Transverse colon (tissue), 4 donors: ENCODE measurements around the gene BHLHE41.

Experiments used
- POLR2AphosphoS5 ChIP-seq, 3 donors: sonication (generic); formaldehyde crosslinking; IDR thresholded peaks; one replicate each; pipeline ENCODE4 v1.6.1; 2016; ENCODE audit warnings: antibody characterized with exemption in 3 of 3
- TF ChIP-seq, protein P1 (sequence below), 5 experiments: fragments of 200-600 bp in 3 of 5; fragments of 450-650 bp in 2 of 5; sonication (generic) in 3 of 5; IDR thresholded peaks; 1 replicate in 2 of 5; 2 replicates in 3 of 5; pipeline ENCODE4 v1.5.1; 2016 to 2017; ENCODE audit warnings: antibody characterized with exemption in 5 of 5, inconsistent platforms in 3 of 5, mild to moderate bottlenecking in 2 of 5, moderate library complexity in 1 of 5

DNA sequence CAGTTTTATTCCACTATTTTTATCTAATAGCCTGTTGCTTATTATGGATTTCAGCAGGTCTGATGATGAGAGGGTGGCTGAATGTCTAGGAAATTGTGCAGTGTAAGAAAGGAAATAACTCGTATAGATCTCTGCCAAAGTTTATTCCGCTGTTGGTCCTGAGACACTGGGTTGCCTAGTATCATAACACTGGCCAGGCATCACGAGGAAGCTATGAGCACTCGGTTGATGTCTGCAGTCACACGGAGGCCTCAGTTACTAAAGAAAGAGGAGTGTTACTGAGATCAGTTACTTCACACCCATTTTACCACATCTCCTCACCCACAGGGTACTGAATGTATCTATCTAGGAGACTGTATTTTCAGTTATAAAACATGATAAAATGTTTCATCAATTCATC lies 21.9 kb downstream of the BHLHE41 start:
- TF ChIP-seq, protein P1, sequence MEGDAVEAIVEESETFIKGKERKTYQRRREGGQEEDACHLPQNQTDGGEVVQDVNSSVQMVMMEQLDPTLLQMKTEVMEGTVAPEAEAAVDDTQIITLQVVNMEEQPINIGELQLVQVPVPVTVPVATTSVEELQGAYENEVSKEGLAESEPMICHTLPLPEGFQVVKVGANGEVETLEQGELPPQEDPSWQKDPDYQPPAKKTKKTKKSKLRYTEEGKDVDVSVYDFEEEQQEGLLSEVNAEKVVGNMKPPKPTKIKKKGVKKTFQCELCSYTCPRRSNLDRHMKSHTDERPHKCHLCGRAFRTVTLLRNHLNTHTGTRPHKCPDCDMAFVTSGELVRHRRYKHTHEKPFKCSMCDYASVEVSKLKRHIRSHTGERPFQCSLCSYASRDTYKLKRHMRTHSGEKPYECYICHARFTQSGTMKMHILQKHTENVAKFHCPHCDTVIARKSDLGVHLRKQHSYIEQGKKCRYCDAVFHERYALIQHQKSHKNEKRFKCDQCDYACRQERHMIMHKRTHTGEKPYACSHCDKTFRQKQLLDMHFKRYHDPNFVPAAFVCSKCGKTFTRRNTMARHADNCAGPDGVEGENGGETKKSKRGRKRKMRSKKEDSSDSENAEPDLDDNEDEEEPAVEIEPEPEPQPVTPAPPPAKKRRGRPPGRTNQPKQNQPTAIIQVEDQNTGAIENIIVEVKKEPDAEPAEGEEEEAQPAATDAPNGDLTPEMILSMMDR (IDR thresholded peaks at IDR 0.05) = no peak
- TF ChIP-seq POLR2AphosphoS5 (IDR thresholded peaks at IDR 0.05) = no peak
